Measurements from ENCODE around the gene DNAH1. TPM values are rescaled to one million over a fixed set of nuclear protein-coding genes. Genes with fewer than 3 reads are reported as not detected.

Gene DNAH1
- polyA plus RNA-seq, 1 donor, result 6.2 TPM

GRCh38 chr3:52291508-52292181 is 24.5 kb upstream of the DNAH1 start:
- no peak for DNase-seq

GRCh38 chr3:52292247-52293065 is 23.7 kb upstream of the DNAH1 start:
- no peak for DNase-seq

GRCh38 chr3:52293491-52294319 is 22.4 kb upstream of the DNAH1 start:
- DNase-seq, result no peak

GRCh38 chr3:52294320-52295150 is 21.6 kb upstream of the DNAH1 start:
- no peak for DNase-seq

- DNase-seq, result no peak
Observed at GRCh38 chr3:52295671-52296208, 20.4 kb upstream of the DNAH1 start.

- DNase-seq, result no peak
Observed at GRCh38 chr3:52297242-52298148, 18.6 kb upstream of the DNAH1 start.

GRCh38 chr3:52298149-52299098 is 17.7 kb upstream of the DNAH1 start:
- DNase-seq, result no peak

- no peak for DNase-seq
Observed at GRCh38 chr3:52299247-52299878, 16.8 kb upstream of the DNAH1 start.

GRCh38 chr3:52299879-52300611 is 16.1 kb upstream of the DNAH1 start:
- DNase-seq, result no peak

GRCh38 chr3:52302426-52303145 is 13.5 kb upstream of the DNAH1 start:
- no peak for DNase-seq

GRCh38 chr3:52303811-52304210 is 12.3 kb upstream of the DNAH1 start:
- DNase-seq, result no peak

- no peak for DNase-seq
Observed at GRCh38 chr3:52305926-52306325, 10.2 kb upstream of the DNAH1 start.

GRCh38 chr3:52306978-52307377 is 9.1 kb upstream of the DNAH1 start:
- DNase-seq, result no peak

- DNase-seq, result no peak
Observed at GRCh38 chr3:52308308-52308707, 7.8 kb upstream of the DNAH1 start.

GRCh38 chr3:52310861-52311575 is 5.1 kb upstream of the DNAH1 start:
- no peak for DNase-seq

- no peak for DNase-seq
Observed at GRCh38 chr3:52311576-52312119, 4.5 kb upstream of the DNAH1 start.

Data from hindlimb muscle (tissue), 1 donor.